Measurements from ENCODE around the gene PHACTR2. TPM values are rescaled to one million over a fixed set of nuclear protein-coding genes. Genes with fewer than 3 reads are reported as not detected.
A peak's percentile ranks its signal among the peaks of the same experiment; 100 is the strongest.
"Not testable (repeated sequence)": the region's sequence is repeated elsewhere in the genome, so short reads cannot be mapped to it uniquely, and the experiment has no call there.

Gene PHACTR2
- total and polyA plus RNA-seq, 4 donors: 8.8 to 157 (median 35.3) TPM

- H3K4me1 ChIP-seq (ENCODE audit: control insufficient read depth, insufficient read depth, low read length); H3K27me3 ChIP-seq (ENCODE audit: control insufficient read depth, insufficient read depth, low read length); H3K9me3 ChIP-seq (ENCODE audit: control insufficient read depth, insufficient read depth, low read length): not testable (repeated sequence)
Observed at GRCh38 chr6:143649319-143649718, 28.4 kb upstream of the PHACTR2 start.

GRCh38 chr6:143651328-143651727 is 26.4 kb upstream of the PHACTR2 start:
- not testable (repeated sequence) for H3K4me3 ChIP-seq (ENCODE audit: low read depth, low read length); H3K36me3 ChIP-seq (ENCODE audit: control insufficient read depth, insufficient read depth, low read length); H3K27ac ChIP-seq (ENCODE audit: low read depth, low read length); H3K9me3 ChIP-seq (ENCODE audit: control insufficient read depth, insufficient read depth, low read length); H3K27me3 ChIP-seq (ENCODE audit: control insufficient read depth, insufficient read depth, low read length); H3K4me1 ChIP-seq (ENCODE audit: control insufficient read depth, insufficient read depth, low read length); DNase-seq (ENCODE audit: low read depth in 4 of 6, low spot score in 6 of 6)
- WGBS (ENCODE audit: insufficient coverage): no CpG with 5 or more reads among the region's 4 CpGs

More at GRCh38 chr6:143649319-143649718, 28.4 kb upstream of the PHACTR2 start:
- not testable (repeated sequence) for DNase-seq (ENCODE audit: low read depth in 4 of 6, low spot score in 6 of 6); H3K36me3 ChIP-seq (ENCODE audit: control insufficient read depth, insufficient read depth, low read length); H3K4me3 ChIP-seq (ENCODE audit: low read depth, low read length); H3K27ac ChIP-seq (ENCODE audit: low read depth, low read length)
- no CpG with 5 or more reads among the region's 1 CpG for WGBS (ENCODE audit: insufficient coverage)

DNA sequence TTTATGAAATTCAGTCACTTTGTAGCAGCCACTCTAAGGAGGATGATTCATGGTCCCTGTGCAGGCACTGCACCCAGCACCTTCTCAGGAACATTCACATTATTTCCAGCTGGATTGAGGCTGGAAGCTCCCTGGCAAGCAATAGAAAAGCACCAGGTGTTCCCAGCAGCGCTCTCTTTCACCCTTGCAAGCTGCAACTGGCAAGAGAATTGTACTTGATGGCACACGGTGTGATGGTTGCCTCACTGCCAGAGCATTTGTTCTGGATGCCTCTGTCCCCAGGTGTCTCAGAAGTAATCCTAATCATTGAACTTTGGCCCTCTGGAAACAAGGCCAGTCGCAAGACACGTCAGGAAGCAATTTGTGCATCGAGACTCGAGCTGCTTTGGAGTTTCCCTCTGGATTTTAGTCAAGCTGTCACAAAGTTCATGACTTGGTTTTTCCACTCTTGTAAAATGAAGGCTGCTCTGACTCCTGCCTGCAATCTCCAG is 24.9 kb upstream of the PHACTR2 start:
- DNase-seq (ENCODE audit: low read depth in 4 of 6, low spot score in 6 of 6): peak in 1 of 6 donors; percentile 10
- Histone ChIP-seq H3K9me3 (ENCODE audit: control insufficient read depth, insufficient read depth, low read length) (peaks cover 1% of the 10 kb centered on the region), H3K27me3 (ENCODE audit: control insufficient read depth, insufficient read depth, low read length) (no peaks in the 10 kb centered on the region), H3K4me1 (ENCODE audit: control insufficient read depth, insufficient read depth, low read length) (no peaks in the 10 kb centered on the region), H3K36me3 (ENCODE audit: control insufficient read depth, insufficient read depth, low read length) (no peaks in the 10 kb centered on the region), H3K4me3 (ENCODE audit: low read depth, low read length) (no peak overlapping the region), H3K27ac (ENCODE audit: low read depth, low read length) (no peak overlapping the region)
- 64% methylated on average over 6 of the region's 6 CpGs for WGBS (ENCODE audit: insufficient coverage)

DNA sequence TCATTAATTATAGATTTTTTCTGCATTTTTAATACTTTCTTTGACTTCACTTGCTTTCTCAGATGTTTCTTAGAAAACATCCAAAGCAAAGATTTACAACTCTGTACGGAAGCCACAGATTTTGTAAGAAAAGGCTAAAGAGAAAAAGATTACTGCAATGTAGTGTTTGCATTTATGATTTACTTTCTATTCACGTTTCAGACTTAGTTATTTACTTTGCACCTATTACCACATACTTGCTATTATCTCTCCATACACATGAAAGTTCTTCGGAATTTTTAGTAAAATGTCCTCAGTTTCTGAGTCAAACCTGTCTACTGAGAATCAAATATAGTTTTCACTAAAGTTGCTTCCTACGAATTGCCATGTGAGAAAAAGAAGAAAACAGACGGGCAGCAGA is 22.2 kb upstream of the PHACTR2 start:
- H3K27me3 ChIP-seq (ENCODE audit: control insufficient read depth, insufficient read depth, low read length): no peaks in the 10 kb centered on the region
- WGBS (ENCODE audit: insufficient coverage): no CpG with 5 or more reads among the region's 5 CpGs

GRCh38 chr6:143656026-143656425 is 21.7 kb upstream of the PHACTR2 start:
- Histone ChIP-seq H3K4me3 (ENCODE audit: low read depth, low read length) (no peak overlapping the region), H3K27ac (ENCODE audit: low read depth, low read length) (no peak overlapping the region), H3K4me1 (ENCODE audit: control insufficient read depth, insufficient read depth, low read length) (no peaks in the 10 kb centered on the region), H3K36me3 (ENCODE audit: control insufficient read depth, insufficient read depth, low read length) (no peaks in the 10 kb centered on the region), H3K9me3 (ENCODE audit: control insufficient read depth, insufficient read depth, low read length) (peaks cover 2% of the 10 kb centered on the region), H3K27me3 (ENCODE audit: control insufficient read depth, insufficient read depth, low read length) (no peaks in the 10 kb centered on the region)
- no peak for DNase-seq (ENCODE audit: low read depth in 4 of 6, low spot score in 6 of 6)
- no CpG with 5 or more reads among the region's 4 CpGs for WGBS (ENCODE audit: insufficient coverage)

More for the DNA sequence above, 22.2 kb upstream of the PHACTR2 start:
- Histone ChIP-seq H3K36me3 (ENCODE audit: control insufficient read depth, insufficient read depth, low read length) (no peaks in the 10 kb centered on the region), H3K4me1 (ENCODE audit: control insufficient read depth, insufficient read depth, low read length) (no peaks in the 10 kb centered on the region), H3K27ac (ENCODE audit: low read depth, low read length) (no peak overlapping the region), H3K4me3 (ENCODE audit: low read depth, low read length) (no peak overlapping the region), H3K9me3 (ENCODE audit: control insufficient read depth, insufficient read depth, low read length) (peaks cover 2% of the 10 kb centered on the region)
- DNase-seq (ENCODE audit: low read depth in 4 of 6, low spot score in 6 of 6): no peak

DNA sequence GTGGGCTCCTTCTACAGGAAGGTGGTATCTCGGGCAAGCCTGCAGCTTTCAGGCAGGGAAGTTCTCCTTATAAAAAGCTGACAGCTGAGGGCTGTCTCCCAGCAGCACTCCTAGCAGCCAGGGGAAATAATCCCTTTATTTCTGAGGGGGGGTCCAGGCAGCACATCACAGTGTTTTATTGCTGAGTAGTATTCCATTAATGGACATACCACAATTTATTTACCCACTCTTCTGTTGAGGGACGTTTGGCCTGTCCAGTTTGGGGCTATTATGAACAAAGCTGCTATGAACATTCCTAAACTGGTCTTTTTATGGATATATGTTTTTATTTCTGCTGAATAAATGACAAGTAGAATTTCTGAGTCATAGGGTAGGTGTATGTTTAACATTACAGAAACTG is 20.0 kb upstream of the PHACTR2 start:
- WGBS (ENCODE audit: insufficient coverage): 80% methylated on average over 1 of the region's 2 CpGs
- Histone ChIP-seq H3K27me3 (ENCODE audit: control insufficient read depth, insufficient read depth, low read length) (no peaks in the 10 kb centered on the region), H3K9me3 (ENCODE audit: control insufficient read depth, insufficient read depth, low read length) (peaks cover 2% of the 10 kb centered on the region), H3K4me3 (ENCODE audit: low read depth, low read length) (no peak overlapping the region), H3K4me1 (ENCODE audit: control insufficient read depth, insufficient read depth, low read length) (no peaks in the 10 kb centered on the region), H3K36me3 (ENCODE audit: control insufficient read depth, insufficient read depth, low read length) (no peaks in the 10 kb centered on the region), H3K27ac (ENCODE audit: low read depth, low read length) (no peak overlapping the region)
- DNase-seq (ENCODE audit: low read depth in 4 of 6, low spot score in 6 of 6): no peak

- no CpG with 5 or more reads among the region's 3 CpGs for WGBS (ENCODE audit: insufficient coverage)
- H3K27me3 ChIP-seq (ENCODE audit: control insufficient read depth, insufficient read depth, low read length); DNase-seq (ENCODE audit: low read depth in 4 of 6, low spot score in 6 of 6); H3K4me1 ChIP-seq (ENCODE audit: control insufficient read depth, insufficient read depth, low read length); H3K27ac ChIP-seq (ENCODE audit: low read depth, low read length); H3K4me3 ChIP-seq (ENCODE audit: low read depth, low read length); H3K9me3 ChIP-seq (ENCODE audit: control insufficient read depth, insufficient read depth, low read length); H3K36me3 ChIP-seq (ENCODE audit: control insufficient read depth, insufficient read depth, low read length): not testable (repeated sequence)
Observed at GRCh38 chr6:143660170-143660569, 17.6 kb upstream of the PHACTR2 start.

GRCh38 chr6:143664171-143664570 is 13.6 kb upstream of the PHACTR2 start:
- no peak for DNase-seq (ENCODE audit: low read depth in 4 of 6, low spot score in 6 of 6)
- Histone ChIP-seq H3K4me1 (ENCODE audit: control insufficient read depth, insufficient read depth, low read length) (no peaks in the 10 kb centered on the region), H3K36me3 (ENCODE audit: control insufficient read depth, insufficient read depth, low read length) (no peaks in the 10 kb centered on the region), H3K27me3 (ENCODE audit: control insufficient read depth, insufficient read depth, low read length) (no peaks in the 10 kb centered on the region), H3K27ac (ENCODE audit: low read depth, low read length) (no peak overlapping the region), H3K9me3 (ENCODE audit: control insufficient read depth, insufficient read depth, low read length) (peaks cover 2% of the 10 kb centered on the region), H3K4me3 (ENCODE audit: low read depth, low read length) (no peak overlapping the region)

GRCh38 chr6:143666007-143666406 is 11.8 kb upstream of the PHACTR2 start:
- not testable (repeated sequence) for DNase-seq (ENCODE audit: low read depth in 4 of 6, low spot score in 6 of 6); H3K4me1 ChIP-seq (ENCODE audit: control insufficient read depth, insufficient read depth, low read length); H3K36me3 ChIP-seq (ENCODE audit: control insufficient read depth, insufficient read depth, low read length); H3K4me3 ChIP-seq (ENCODE audit: low read depth, low read length); H3K9me3 ChIP-seq (ENCODE audit: control insufficient read depth, insufficient read depth, low read length); H3K27ac ChIP-seq (ENCODE audit: low read depth, low read length); H3K27me3 ChIP-seq (ENCODE audit: control insufficient read depth, insufficient read depth, low read length)
- no CpG with 5 or more reads among the region's 1 CpG for WGBS (ENCODE audit: insufficient coverage)

DNA sequence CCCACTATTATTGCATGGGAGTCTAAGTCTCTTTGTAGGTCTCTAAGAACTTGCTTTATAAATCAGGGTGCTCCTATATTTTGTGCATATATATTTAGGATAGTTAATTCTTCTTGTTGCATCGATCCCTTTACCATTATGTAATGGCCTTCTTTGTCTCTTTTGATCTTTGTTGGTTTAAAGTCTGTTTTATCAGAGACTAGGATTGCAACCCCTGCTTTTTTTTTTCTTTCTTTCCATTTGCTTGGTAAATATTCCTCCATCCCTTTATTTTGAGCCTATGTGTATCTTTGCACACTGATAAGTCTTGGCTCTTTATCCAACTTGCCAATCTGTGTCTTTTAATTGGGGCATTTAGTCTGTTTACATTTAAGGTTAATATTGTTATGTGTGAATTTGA is 8.3 kb upstream of the PHACTR2 start:
- not testable (repeated sequence) for H3K4me1 ChIP-seq (ENCODE audit: control insufficient read depth, insufficient read depth, low read length); H3K4me3 ChIP-seq (ENCODE audit: low read depth, low read length); H3K27me3 ChIP-seq (ENCODE audit: control insufficient read depth, insufficient read depth, low read length); H3K9me3 ChIP-seq (ENCODE audit: control insufficient read depth, insufficient read depth, low read length); DNase-seq (ENCODE audit: low read depth in 4 of 6, low spot score in 6 of 6); H3K36me3 ChIP-seq (ENCODE audit: control insufficient read depth, insufficient read depth, low read length); H3K27ac ChIP-seq (ENCODE audit: low read depth, low read length)
- no CpG with 5 or more reads among the region's 1 CpG for WGBS (ENCODE audit: insufficient coverage)
